Endothelial cell of umbilical vein (primary cell): ENCODE measurements around the gene AFP. TPM values are rescaled to one million over a fixed set of nuclear protein-coding genes. Genes with fewer than 3 reads are reported as not detected.

Source experiments
- BruUV-seq: library from RNA; stranded (reverse); fragments of 400-500 nt; replicated peaks from 2 replicates; lab custom pipeline; 2021; lab: Mats Ljungman, UMichigan
- CTCF ChIA-PET: fragments of 300-600, 350-600 bp; sonication (Branson Sonifier 250); formaldehyde crosslinking; loops from one replicate; lab custom pipeline; 2021; ENCODE audit warnings: antibody characterized with exemption, inconsistent platforms; lab: Charles Lee
- POLR2A ChIA-PET: fragments of 300-600, 350-600 bp; sonication (Branson Sonifier 250); formaldehyde crosslinking; loops from one replicate; lab custom pipeline; 2021; ENCODE audit warnings: antibody characterized with exemption, inconsistent platforms; lab: Charles Lee
- DNase-seq: peaks from one replicate; pipeline ENCODE4 v3.0.0-alpha.2; 2011; ENCODE audit warnings: low read depth, low spot score
- FAIRE-seq: peaks from 2 replicates; lab custom pipeline; 2011; peaks lifted over from hg19 to GRCh38; lab: Jason Lieb, UNC
- H2AFZ ChIP-seq: 2 replicates; pipeline ENCODE4 v1.6.0; 2012; ENCODE audit warnings: low read depth, low read length, control low read depth, inconsistent platforms
- H3K27ac ChIP-seq: 2 replicates; pipeline ENCODE4 v1.5.1; 2011; ENCODE audit warnings: low read depth, mild to moderate bottlenecking, control low read depth, low read length, moderate library complexity; ENCODE audit not compliant: insufficient read depth
- H3K27me3 ChIP-seq, 2 experiments: 2 replicates each; pipeline versions ENCODE4 v1.6.0 to v1.6.1; 2011; ENCODE audit warnings: low read length in 2 of 2, mixed read lengths in 1 of 2; ENCODE audit not compliant: control insufficient read depth in 2 of 2, insufficient read depth in 2 of 2
- H3K36me3 ChIP-seq, 2 experiments: 2 replicates in 1 of 2; 3 replicates in 1 of 2; pipeline ENCODE4 v1.5.1; 2011; ENCODE audit warnings: low read length in 2 of 2, mild to moderate bottlenecking in 1 of 2, moderate library complexity in 1 of 2; ENCODE audit not compliant: control insufficient read depth in 2 of 2, insufficient read depth in 2 of 2; ENCODE audit errors: extremely low read depth in 1 of 2
- H3K4me1 ChIP-seq: 3 replicates; pipeline ENCODE4 v1.5.1; 2011; ENCODE audit warnings: mild to moderate bottlenecking, low read length; ENCODE audit not compliant: control insufficient read depth, insufficient read depth; ENCODE audit errors: extremely low read depth
- H3K4me2 ChIP-seq: 2 replicates; pipeline ENCODE4 v1.6.1; 2011; ENCODE audit warnings: low read length, control low read depth, mixed read lengths; ENCODE audit not compliant: insufficient read depth
- H3K4me3 ChIP-seq, 3 experiments: fragments of 200-600 bp in 1 of 3; sonication (generic), shearing (Covaris generic) in 1 of 3; replicated peaks in 1 of 3; 2 replicates each; pipeline ENCODE4 v1.5.1; 2011 to 2016; ENCODE audit warnings: control low read depth in 3 of 3, low read length in 3 of 3, mild to moderate bottlenecking in 2 of 3, inconsistent platforms in 1 of 3, low read depth in 1 of 3, moderate library complexity in 1 of 3; ENCODE audit not compliant: insufficient read depth in 1 of 3
- H3K79me2 ChIP-seq: 2 replicates; pipeline ENCODE4 v1.6.0; 2012; ENCODE audit warnings: low read length, inconsistent platforms; ENCODE audit not compliant: control insufficient read depth, insufficient read depth
- H3K9ac ChIP-seq: replicated peaks from 2 replicates; pipeline ENCODE3; 2011; ENCODE audit warnings: low read length, control low read depth; ENCODE audit not compliant: insufficient read depth; ENCODE audit errors: extremely low read depth
- H3K9me1 ChIP-seq: replicated peaks from 3 replicates; pipeline ENCODE4 v1.6.0; 2011; ENCODE audit warnings: mild to moderate bottlenecking, low read length; ENCODE audit not compliant: control insufficient read depth, insufficient read depth; ENCODE audit errors: extremely low read depth
- H3K9me3 ChIP-seq: replicated peaks from 2 replicates; pipeline ENCODE4 v1.5.1; 2012; ENCODE audit warnings: low read length, inconsistent platforms; ENCODE audit not compliant: control insufficient read depth, insufficient read depth
- H4K20me1 ChIP-seq: replicated peaks from 2 replicates; pipeline ENCODE3; 2011; ENCODE audit warnings: mild to moderate bottlenecking, low read length; ENCODE audit not compliant: control insufficient read depth, insufficient read depth; ENCODE audit errors: extremely low read depth
- EZH2 ChIP-seq: IDR thresholded peaks from 2 replicates; pipeline ENCODE4 v1.6.1; 2012; ENCODE audit warnings: borderline replicate concordance, low read depth, mild to moderate bottlenecking, moderate library complexity, low read length, inconsistent platforms; ENCODE audit not compliant: severe bottlenecking
- GATA2 ChIP-seq: IDR thresholded peaks from 2 replicates; pipeline ENCODE4 v1.7.0; 2011; ENCODE audit warnings: low read depth, mild to moderate bottlenecking, moderate library complexity, mixed read lengths, low read length; ENCODE audit not compliant: insufficient read length, insufficient read depth
- JUN ChIP-seq: IDR thresholded peaks from 2 replicates; pipeline ENCODE4 v1.6.1; 2011; ENCODE audit warnings: borderline replicate concordance, low read depth; ENCODE audit not compliant: insufficient read length, insufficient read depth
- POLR2A ChIP-seq: IDR thresholded peaks from 2 replicates; pipeline ENCODE4 v1.6.1; 2012; ENCODE audit warnings: low read depth, mild to moderate bottlenecking, control low read depth, low read length
- POLR2AphosphoS5 ChIP-seq: IDR thresholded peaks from 2 replicates; pipeline ENCODE4 v1.6.1; 2012; ENCODE audit warnings: low read depth, mild to moderate bottlenecking, control low read depth, low read length, moderate library complexity; ENCODE audit not compliant: insufficient read depth
- dilution Hi-C: fragments of 300-500 bp; cut with MboI; formaldehyde crosslinking; loops from one replicate; pipeline ENCODE4 v1.15.0; 2019; ENCODE audit warnings: low sequenced_read_pairs; ENCODE audit not compliant: extremely low pct_ligation_motif_present
- intact Hi-C: fragments of 100-400 bp; cut with micrococcal nuclease; formaldehyde crosslinking; loops from one replicate; pipeline ENCODE4 v1.10.0; 2022
- polyA plus RNA-seq, 4 experiments: library from polyadenylated mRNA; depleted of rRNA in 3 of 4; stranded (reverse) in 3 of 4; unstranded in 1 of 4; fragments of >200 nt; gene quantifications; 2 replicates each; pipeline versions ENCODE4 v1.2.1 to v1.2.3, GENCODE V29; 2011 to 2012; ENCODE audit warnings: missing spikeins in 1 of 4
- total RNA-seq: library from RNA; stranded (reverse); gene quantifications from 2 replicates; pipeline ENCODE4 v1.2.3, GENCODE V29; 2021

The AFP gene
- total and polyA plus RNA-seq, 2 donors (not counting 3 experiments of a cell fraction or from before 2014, with no cell fraction given) = not detected

DNA sequence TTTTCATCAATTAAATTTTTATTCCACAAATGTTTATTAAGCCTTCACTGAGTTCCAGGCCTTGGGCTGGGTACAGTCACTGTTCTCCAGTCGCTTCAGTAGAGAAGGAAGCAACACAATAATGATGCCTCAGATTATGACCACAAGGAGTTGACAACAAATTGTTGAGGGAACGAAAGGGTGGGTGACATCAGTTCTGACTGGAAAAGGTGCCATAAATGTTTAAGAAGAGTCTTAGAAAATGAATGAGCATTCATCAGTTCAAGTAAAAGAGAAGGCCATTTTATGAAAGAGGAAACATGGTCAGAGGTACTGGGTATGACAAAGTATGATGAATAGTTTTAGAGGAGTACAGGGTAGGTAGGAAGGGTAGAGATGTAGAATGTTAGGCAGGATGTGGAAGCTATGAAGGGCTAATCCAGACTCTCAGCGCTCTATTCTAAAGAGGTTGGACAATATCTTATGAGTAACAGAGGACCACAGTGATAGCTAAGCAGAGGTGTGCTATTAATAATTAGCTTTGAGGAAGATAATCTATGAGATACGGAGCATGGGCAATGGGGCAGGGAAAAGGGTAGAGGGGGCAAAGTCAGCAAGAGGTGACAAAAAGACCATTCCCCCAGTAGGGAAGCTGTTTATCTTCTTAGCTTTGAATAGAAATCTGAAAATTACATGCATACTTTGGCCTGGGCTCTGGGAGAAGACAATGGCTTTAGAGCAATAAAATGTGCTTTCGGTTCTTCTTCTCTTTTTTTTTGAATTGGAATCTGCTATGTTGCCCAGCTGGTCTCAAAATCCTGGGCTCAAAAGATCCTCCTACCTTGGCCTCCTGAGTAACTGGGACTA is 20.4 kb downstream of the AFP start:
- no TSS peak for BruUV-seq
- intact Hi-C loops = no loop called here
- no peak for TF ChIP-seq POLR2AphosphoS5
- no peak for TF ChIP-seq EZH2
- no peak for TF ChIP-seq GATA2
- TF ChIP-seq POLR2A = no peak
- no peak for TF ChIP-seq JUN

More for the DNA sequence above, 20.4 kb downstream of the AFP start:
- Histone ChIP-seq H3K4me2 (no peak overlapping the region), H3K9me3 (no peaks in the 10 kb centered on the region), H4K20me1 (no peaks in the 10 kb centered on the region), H3K4me3 (no peak overlapping the region), H3K36me3 (no peaks in the 10 kb centered on the region), H2AFZ (no peak overlapping the region), H3K9ac (no peak overlapping the region), H3K27me3 (peaks cover 3 to 4% of the 10 kb centered on the region in 2 experiments), H3K79me2 (no peaks in the 10 kb centered on the region), H3K4me1 (no peaks in the 10 kb centered on the region), H3K27ac (no peak overlapping the region), H3K9me1 (no peaks in the 10 kb centered on the region)
- DNase-seq (no peak), FAIRE-seq (no peak)
- ChIA-PET CTCF (interaction anchor here (1.2 to 2.4 kb wide), 2 partner anchors 10 to 678 kb away, joined by 3 to 21 read pairs; no protein-coding TSS in a partner anchor), POLR2A (no interaction called here)
- dilution Hi-C loops = no loop called here
